NT2/D1 (cell line): ENCODE data around the gene SNED1.

ENCODE experiments used
- SUZ12 ChIP-seq: IDR thresholded peaks from 2 replicates; pipeline ENCODE4 v1.6.1; 2011; ENCODE audit not compliant: insufficient read length, insufficient read depth; ENCODE audit errors: extremely low read depth
- YY1 ChIP-seq: IDR thresholded peaks from 2 replicates; pipeline ENCODE4 v1.6.1; 2011; ENCODE audit not compliant: insufficient read length, insufficient read depth
- ZNF274 ChIP-seq: IDR thresholded peaks from 2 replicates; pipeline ENCODE4 v1.6.1; 2011; ENCODE audit warnings: mild to moderate bottlenecking, low read depth, low read length

DNA sequence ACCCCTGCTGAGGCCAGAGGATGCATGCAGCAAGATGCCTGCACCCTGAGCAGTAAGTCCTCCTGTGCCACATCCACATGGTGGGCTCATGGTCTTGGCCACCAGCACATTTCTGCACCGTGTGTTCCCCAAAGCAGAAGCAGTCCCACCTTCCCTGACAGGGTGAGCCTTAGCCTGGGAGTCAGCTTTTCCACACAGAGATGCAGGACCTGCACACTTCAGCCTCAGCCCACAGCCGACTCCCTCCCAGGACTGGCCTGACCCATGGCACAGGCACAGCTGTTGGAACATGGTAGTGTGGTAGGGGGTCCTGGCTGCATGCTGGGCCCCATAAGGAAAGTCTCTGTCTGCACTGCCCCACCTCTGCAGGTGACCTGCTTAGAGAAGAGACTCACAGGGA lies 5.0 kb downstream of the SNED1 start:
- no peak for TF ChIP-seq SUZ12
- no peak for TF ChIP-seq YY1
- no peak for TF ChIP-seq ZNF274
